GM23248 (cell line): ENCODE measurements around the gene AEBP1. TPM values are rescaled to one million over a fixed set of nuclear protein-coding genes. Genes with fewer than 3 reads are reported as not detected.

ENCODE experiments used
- DNase-seq: peaks from one replicate; pipeline ENCODE4 v3.0.0-alpha.2; 2015
- H2AFZ ChIP-seq: fragments of 200-600 bp; sonication (generic); 2 replicates; pipeline ENCODE4 v1.6.1; 2016; ENCODE audit warnings: antibody characterized with exemption
- H3F3A ChIP-seq: fragments of 200-600 bp; sonication (generic); 2 replicates; pipeline ENCODE4 v1.6.1; 2016; ENCODE audit warnings: mild to moderate bottlenecking, antibody characterized with exemption, mixed run types; ENCODE audit not compliant: insufficient read depth
- H3K27ac ChIP-seq: fragments of 200-600 bp; sonication (generic); 2 replicates; pipeline ENCODE4 v1.5.1; 2016; ENCODE audit warnings: mild to moderate bottlenecking
- H3K27me3 ChIP-seq: fragments of 200-600 bp; sonication (generic); replicated peaks from 2 replicates; pipeline ENCODE4 v1.6.1; 2016; ENCODE audit warnings: mild to moderate bottlenecking; ENCODE audit not compliant: insufficient read depth
- H3K36me3 ChIP-seq: fragments of 200-600 bp; sonication (generic); 2 replicates; pipeline ENCODE4 v1.6.1; 2016; ENCODE audit warnings: low read depth, mild to moderate bottlenecking
- H3K4me1 ChIP-seq: fragments of 200-600 bp; sonication (generic); 2 replicates; pipeline ENCODE4 v1.6.1; 2016; ENCODE audit warnings: mild to moderate bottlenecking; ENCODE audit not compliant: insufficient read depth
- H3K4me2 ChIP-seq: fragments of 200-600 bp; sonication (generic); one replicate; pipeline ENCODE4 v1.6.1; 2016; ENCODE audit warnings: mild to moderate bottlenecking; ENCODE audit not compliant: unreplicated experiment
- H3K4me3 ChIP-seq: fragments of 200-600 bp; sonication (generic); 2 replicates; pipeline ENCODE4 v1.5.1; 2016; ENCODE audit warnings: mild to moderate bottlenecking
- H3K79me2 ChIP-seq: fragments of 200-600 bp; sonication (generic); 2 replicates; pipeline ENCODE4 v1.6.1; 2016; ENCODE audit warnings: mild to moderate bottlenecking; ENCODE audit not compliant: insufficient read depth
- H3K9ac ChIP-seq: fragments of 200-600 bp; sonication (generic); 2 replicates; pipeline ENCODE4 v1.6.1; 2016; ENCODE audit warnings: mild to moderate bottlenecking
- H3K9me2 ChIP-seq: fragments of 200-600 bp; sonication (generic); 2 replicates; pipeline ENCODE4 v1.6.1; 2016; ENCODE audit warnings: mixed run types, mild to moderate bottlenecking, moderate library complexity; ENCODE audit not compliant: insufficient read depth
- H3K9me3 ChIP-seq: fragments of 200-600 bp; sonication (generic); one replicate; pipeline ENCODE4 v1.6.1; 2017; ENCODE audit warnings: low read depth
- H4K20me1 ChIP-seq: fragments of 200-600 bp; sonication (generic); 2 replicates; pipeline ENCODE4 v1.6.0; 2016; ENCODE audit not compliant: insufficient read depth
- EZH2 ChIP-seq: fragments of 200-600 bp; sonication (generic); IDR thresholded peaks from 2 replicates; pipeline ENCODE4 v1.6.1; 2018; ENCODE audit warnings: antibody characterized with exemption, mild to moderate bottlenecking; ENCODE audit not compliant: insufficient read depth, poor library complexity, severe bottlenecking
- EZH2phosphoT487 ChIP-seq: fragments of 200-600 bp; sonication (generic); IDR thresholded peaks from 2 replicates; pipeline ENCODE4 v1.6.1; 2018; ENCODE audit warnings: antibody characterized with exemption, moderate library complexity, mild to moderate bottlenecking, low read depth; ENCODE audit not compliant: insufficient read depth
- WGBS, 2 experiments: methylation state at CpG; one replicate each; pipeline ENCODE4 v1.1.6; 2015 to 2017; ENCODE audit warnings: low lambda C conversion rate in 2 of 2, low coverage in 1 of 2; ENCODE audit errors: missing lambda C conversion rate in 2 of 2; 5-methylcytosine and 5-hydroxymethylcytosine counted together
- in situ Hi-C: fragments of 300-500 bp; cut with MboI; formaldehyde crosslinking; loops from 2 replicates; pipeline ENCODE4 v1.15.0; 2020
- polyA plus RNA-seq: library from polyadenylated mRNA; unstranded; fragments of >200 nt; fragmentation: Nextera tagmentation; extraction: Ambion mirVana; gene quantifications from 2 replicates; pipeline ENCODE4 v1.2.1, GENCODE V29; 2016
- total RNA-seq: library from RNA; depleted of rRNA; stranded (reverse); fragments of >200 nt; shearing (Covaris generic); gene quantifications from 2 replicates; pipeline ENCODE4 v1.2.3, GENCODE V29; 2014

AEBP1 gene
- total and polyA plus RNA-seq, 2 experiments from 2014 or later = 46.6 to 53.0 TPM

DNA sequence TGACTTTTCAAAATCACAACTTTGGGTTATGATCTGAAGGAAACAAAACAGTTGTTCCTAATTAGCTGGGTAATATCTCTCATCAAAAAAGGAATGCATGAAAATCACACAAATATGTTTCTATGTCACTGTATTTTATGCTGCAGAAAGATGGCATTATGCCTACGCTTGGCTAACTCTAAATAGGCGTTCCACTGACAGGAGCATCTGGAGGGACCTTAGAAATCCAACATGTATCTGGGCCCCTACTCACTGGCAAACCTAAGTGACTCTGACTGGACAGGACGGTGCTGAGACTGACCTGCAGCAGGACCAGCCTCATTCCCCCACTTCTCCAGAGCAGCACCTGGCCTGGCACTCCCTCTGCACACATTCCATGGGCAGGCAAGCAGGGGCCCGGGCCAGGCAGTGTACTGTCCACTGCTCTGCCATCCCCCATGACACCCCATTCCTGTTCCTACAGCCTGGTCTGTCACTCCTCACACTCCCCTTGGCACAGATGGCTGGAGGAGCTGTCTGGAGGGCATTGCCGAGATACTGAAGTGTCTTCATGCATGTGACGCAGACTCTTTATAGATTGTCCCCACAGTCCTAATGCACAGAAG is 39.6 kb downstream of the AEBP1 start:
- no peaks in the 10 kb centered on the region for H3K27me3 ChIP-seq
- H3K27ac ChIP-seq = no peak overlapping the region
- H2AFZ ChIP-seq = no peak overlapping the region
- WGBS, 2 experiments = 48 to 49% methylated on average over 6 of the region's 6 CpGs
- no peaks in the 10 kb centered on the region for H3K36me3 ChIP-seq
- TF ChIP-seq EZH2phosphoT487 (no peak), EZH2 (no peak)
- in situ Hi-C loops = no loop called here
- H3F3A ChIP-seq = 0 out of 2 replicates have a peak, but pooled peaks cover 11% of the 10 kb centered on the region
- DNase-seq = no peak
- no peaks in the 10 kb centered on the region for H4K20me1 ChIP-seq
- no peak overlapping the region for H3K9ac ChIP-seq
- no peaks in the 10 kb centered on the region for H3K9me3 ChIP-seq
- no peaks in the 10 kb centered on the region for H3K9me2 ChIP-seq
- H3K79me2 ChIP-seq = no peaks in the 10 kb centered on the region
- no peaks in the 10 kb centered on the region for H3K4me1 ChIP-seq
- no peak overlapping the region for H3K4me3 ChIP-seq
- H3K4me2 ChIP-seq = no peak overlapping the region

DNA sequence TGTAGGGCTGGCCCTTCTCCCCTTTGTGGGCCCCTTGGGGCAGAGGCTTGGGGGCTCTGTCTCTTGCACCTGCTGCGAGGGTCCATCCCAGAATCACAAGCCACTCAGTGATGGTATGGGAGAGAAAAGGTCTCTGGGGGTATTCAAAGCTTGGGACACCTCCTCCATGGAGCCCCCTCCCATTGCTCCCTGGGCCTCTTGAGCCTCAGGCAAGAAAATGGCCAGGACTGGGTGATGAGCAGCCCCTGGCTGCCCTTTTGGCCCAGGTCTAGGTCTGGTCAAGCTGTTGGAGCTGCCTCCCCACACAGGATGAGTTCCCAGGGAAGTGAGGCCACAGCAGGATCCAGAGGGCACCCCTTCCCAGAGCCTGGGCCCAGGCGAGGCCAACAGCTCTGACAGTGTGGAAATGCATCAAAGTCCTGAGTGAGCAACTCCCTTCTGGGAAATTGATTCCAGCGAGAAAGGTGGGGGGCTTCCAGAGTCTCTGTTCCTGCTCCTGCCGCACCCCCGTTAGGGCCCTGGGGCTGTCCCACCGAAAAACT is 40.4 kb downstream of the AEBP1 start:
- Histone ChIP-seq H3K79me2 (no peaks in the 10 kb centered on the region), H3K4me2 (no peak overlapping the region), H3K9me2 (no peaks in the 10 kb centered on the region), H3K9ac (no peak overlapping the region), H3F3A (0 out of 2 replicates have a peak, but pooled peaks cover 11% of the 10 kb centered on the region), H3K4me1 (no peaks in the 10 kb centered on the region), H3K27me3 (no peaks in the 10 kb centered on the region), H3K27ac (no peak overlapping the region), H3K36me3 (no peaks in the 10 kb centered on the region), H3K9me3 (no peaks in the 10 kb centered on the region), H4K20me1 (no peaks in the 10 kb centered on the region), H3K4me3 (no peak overlapping the region), H2AFZ (no peak overlapping the region)
- DNase-seq = no peak
- 68 to 78% methylated on average over 6 of the region's 6 CpGs for WGBS, 2 experiments
- in situ Hi-C loops = no loop called here
- TF ChIP-seq EZH2phosphoT487 (no peak), EZH2 (no peak)

- no peak overlapping the region for H3K27ac ChIP-seq
- no peaks in the 10 kb centered on the region for H3K9me2 ChIP-seq
- no peak overlapping the region for H3K9ac ChIP-seq
- 92 to 93% methylated on average over 26 to 30 of the region's 31 CpGs for WGBS, 2 experiments
- H3F3A ChIP-seq = 0 out of 2 replicates have a peak, but pooled peaks cover 11% of the 10 kb centered on the region
- DNase-seq = no peak
- no peaks in the 10 kb centered on the region for H3K9me3 ChIP-seq
- no peak overlapping the region for H2AFZ ChIP-seq
- no peaks in the 10 kb centered on the region for H3K36me3 ChIP-seq
- in situ Hi-C loops = no loop called here
- H4K20me1 ChIP-seq = no peaks in the 10 kb centered on the region
- no peaks in the 10 kb centered on the region for H3K27me3 ChIP-seq
- H3K4me2 ChIP-seq = no peak overlapping the region
- no peak overlapping the region for H3K4me3 ChIP-seq
- no peaks in the 10 kb centered on the region for H3K4me1 ChIP-seq
- H3K79me2 ChIP-seq = no peaks in the 10 kb centered on the region
- TF ChIP-seq EZH2 (no peak), EZH2phosphoT487 (no peak)
These were observed 40.9 kb downstream of the AEBP1 start for GRCh38 chr7:44144968-44145478.

- H3K4me2 ChIP-seq = peak overlapping the region; percentile 74
- H2AFZ ChIP-seq = peak overlapping the region; percentile 73; the same call in 1 of the 2 replicates
- no peaks in the 10 kb centered on the region for H3K36me3 ChIP-seq
- 0 out of 2 replicates have a peak, but pooled peaks cover 11% of the 10 kb centered on the region for H3F3A ChIP-seq
- no peak overlapping the region for H3K9ac ChIP-seq
- H3K4me3 ChIP-seq = peak overlapping the region; percentile 61
- DNase-seq = no peak
- H3K4me1 ChIP-seq = no peaks in the 10 kb centered on the region
- no peaks in the 10 kb centered on the region for H3K9me3 ChIP-seq
- in situ Hi-C loops = no loop called here
- no peak overlapping the region for H3K27ac ChIP-seq
- no peaks in the 10 kb centered on the region for H3K9me2 ChIP-seq
- no peaks in the 10 kb centered on the region for H3K79me2 ChIP-seq
- no peaks in the 10 kb centered on the region for H4K20me1 ChIP-seq
- H3K27me3 ChIP-seq = no peaks in the 10 kb centered on the region
- TF ChIP-seq EZH2phosphoT487 = no peak
- no peak for TF ChIP-seq EZH2
- 35 to 39% methylated on average over 45 to 50 of the region's 53 CpGs for WGBS, 2 experiments
These were observed 41.4 kb downstream of the AEBP1 start for GRCh38 chr7:44145479-44145968.
